Spleen (tissue), 7 donors: ENCODE data around the gene TENM4.

Experiments used
- POLR2A ChIP-seq, 3 donors: fragments of 450-650 bp; IDR thresholded peaks; one replicate each; pipeline ENCODE4 v1.5.1; 2017; ENCODE audit warnings: antibody characterized with exemption in 3 of 3, mild to moderate bottlenecking in 1 of 3
- POLR2AphosphoS5 ChIP-seq, 3 donors: sonication (generic); formaldehyde crosslinking; IDR thresholded peaks; one replicate each; pipeline ENCODE4 v1.5.1; 2017; ENCODE audit warnings: antibody characterized with exemption in 3 of 3
- TF ChIP-seq, protein P1 (sequence below), 11 experiments: fragments of 200-600 bp in 7 of 11; fragments of 450-650 bp in 4 of 11; sonication (generic) in 4 of 11; IDR thresholded peaks in 8 of 11; conservative IDR thresholded peaks in 3 of 11; 1 replicate in 7 of 11; 2 replicates in 4 of 11; pipeline versions ENCODE4 v1.4.0 to v1.8.0; 2016 to 2021; ENCODE audit warnings: antibody characterized with exemption in 11 of 11, inconsistent platforms in 4 of 11, mild to moderate bottlenecking in 1 of 11
- donor health status: DM: no; HTN: no; CAD: no; lungs with moderate emphysema.
- donor health status: DM: no; HTN: no; CAD: no.
- donor health status: DM: no; HTN: no; CAD: no.

DNA sequence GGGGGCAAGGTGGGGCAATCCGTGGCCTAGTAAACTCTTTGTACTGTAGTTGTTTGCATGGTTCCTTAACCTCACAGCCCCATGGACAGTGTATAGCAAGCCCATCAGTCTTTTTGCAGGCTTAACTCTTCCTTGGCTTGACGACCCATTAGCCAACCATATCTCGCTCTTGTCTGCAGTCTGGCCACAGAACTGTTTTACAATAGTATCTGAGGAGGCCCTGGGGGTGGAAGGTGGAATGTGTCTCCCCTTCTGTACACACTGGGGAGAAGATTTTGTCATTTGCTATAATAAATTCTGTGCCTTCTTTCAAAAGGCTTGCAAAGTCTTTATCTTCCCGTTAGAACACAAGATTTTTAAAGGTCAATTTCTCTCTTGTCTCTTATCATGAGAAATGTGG is 675.9 kb downstream of the TENM4 start:
- TF ChIP-seq, protein P1, sequence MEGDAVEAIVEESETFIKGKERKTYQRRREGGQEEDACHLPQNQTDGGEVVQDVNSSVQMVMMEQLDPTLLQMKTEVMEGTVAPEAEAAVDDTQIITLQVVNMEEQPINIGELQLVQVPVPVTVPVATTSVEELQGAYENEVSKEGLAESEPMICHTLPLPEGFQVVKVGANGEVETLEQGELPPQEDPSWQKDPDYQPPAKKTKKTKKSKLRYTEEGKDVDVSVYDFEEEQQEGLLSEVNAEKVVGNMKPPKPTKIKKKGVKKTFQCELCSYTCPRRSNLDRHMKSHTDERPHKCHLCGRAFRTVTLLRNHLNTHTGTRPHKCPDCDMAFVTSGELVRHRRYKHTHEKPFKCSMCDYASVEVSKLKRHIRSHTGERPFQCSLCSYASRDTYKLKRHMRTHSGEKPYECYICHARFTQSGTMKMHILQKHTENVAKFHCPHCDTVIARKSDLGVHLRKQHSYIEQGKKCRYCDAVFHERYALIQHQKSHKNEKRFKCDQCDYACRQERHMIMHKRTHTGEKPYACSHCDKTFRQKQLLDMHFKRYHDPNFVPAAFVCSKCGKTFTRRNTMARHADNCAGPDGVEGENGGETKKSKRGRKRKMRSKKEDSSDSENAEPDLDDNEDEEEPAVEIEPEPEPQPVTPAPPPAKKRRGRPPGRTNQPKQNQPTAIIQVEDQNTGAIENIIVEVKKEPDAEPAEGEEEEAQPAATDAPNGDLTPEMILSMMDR (IDR thresholded peaks at IDR 0.05 in 8 of 11, conservative IDR thresholded peaks at IDR 0.05 in 3 of 11), result no peak
- TF ChIP-seq POLR2AphosphoS5 (IDR thresholded peaks at IDR 0.05) (no peak), POLR2A (IDR thresholded peaks at IDR 0.05) (no peak)
